NCI-H2107 (cell line): Measurements from ENCODE around the gene ZDHHC9.

ENCODE experiments used
- DNase-seq: peaks from one replicate; lab custom pipeline; 2025; lab: John Stamatoyannopoulos, UW

ZDHHC9 gene

DNA sequence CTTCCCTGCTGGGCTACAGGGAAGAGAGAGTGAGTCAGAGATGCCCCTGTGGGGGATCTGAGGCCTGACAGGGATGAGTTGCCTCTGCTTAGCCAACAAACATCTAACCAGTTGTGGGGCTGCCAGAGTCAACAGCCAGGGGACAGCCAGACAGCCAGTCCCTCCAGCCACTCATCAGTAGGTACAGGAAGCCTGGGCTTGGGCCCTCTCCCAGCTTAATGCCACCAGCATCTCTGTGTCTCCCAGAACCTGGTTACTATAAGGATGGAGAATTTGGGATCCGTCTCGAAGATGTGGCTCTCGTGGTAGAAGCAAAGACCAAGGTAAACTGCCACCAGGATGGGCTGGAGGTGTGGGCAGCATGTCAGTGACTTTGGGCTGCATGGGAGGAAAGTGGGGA is 81.2 kb downstream of the ZDHHC9 start:
- DNase-seq = no peak

DNA sequence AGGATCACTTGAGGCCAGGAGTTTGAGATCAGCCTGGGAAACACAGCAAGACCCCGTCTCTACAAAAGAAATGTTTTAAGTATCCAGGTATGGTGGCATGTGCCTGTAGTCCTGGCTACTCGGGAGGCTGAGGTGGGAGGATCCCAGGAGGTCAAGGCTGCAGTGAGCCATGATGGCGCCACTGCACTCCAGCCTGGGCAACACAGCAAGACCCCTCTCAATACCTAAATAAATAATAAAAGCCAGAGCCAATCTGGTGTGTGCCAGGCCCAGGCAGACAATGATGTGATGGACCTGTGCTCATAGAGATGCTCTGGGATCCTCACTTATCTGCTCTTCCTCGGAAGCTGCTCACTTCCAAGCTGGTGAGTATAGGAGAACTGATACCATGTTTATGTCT is 82.1 kb downstream of the ZDHHC9 start:
- DNase-seq = no peak

- DNase-seq = no peak
These were observed 82.7 kb downstream of the ZDHHC9 start for GRCh38 chrX:129760981-129761380.

DNA sequence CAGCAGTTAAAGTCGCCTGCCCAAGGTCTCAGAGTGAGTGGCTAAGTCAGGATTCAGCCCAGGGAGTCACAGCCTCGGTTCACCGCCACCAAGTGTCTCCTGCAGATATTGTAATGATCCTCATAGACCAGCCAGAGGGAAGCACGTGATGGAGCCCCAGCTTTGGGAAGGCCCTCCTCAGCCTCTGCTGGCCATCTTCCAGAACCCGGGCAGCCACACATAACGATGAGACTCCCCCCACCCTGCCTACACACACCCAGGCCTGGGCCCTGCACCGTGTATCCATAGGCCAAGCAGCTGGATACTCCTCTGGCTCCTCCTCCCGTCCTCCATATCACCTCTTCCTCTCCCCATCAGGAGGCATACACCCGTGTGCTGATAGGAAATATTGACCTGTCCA is 83.5 kb downstream of the ZDHHC9 start:
- no peak for DNase-seq

GRCh38 chrX:129759576-129760061 is 84.1 kb downstream of the ZDHHC9 start:
- no peak for DNase-seq

- DNase-seq = no peak
These were observed 87.7 kb downstream of the ZDHHC9 start for GRCh38 chrX:129755779-129756650.

- no peak for DNase-seq
These were observed 89.3 kb downstream of the ZDHHC9 start for GRCh38 chrX:129754056-129755024.
